Stimulated activated CD8-positive, alpha-beta memory T cell treated with anti-CD3 and anti-CD28 coated beads, Interleukin-15, amount 100 ng/mL, for 48 hours (primary cell): ENCODE measurements around the gene SOX15.
"Not testable (repeated sequence)": the region's sequence is repeated elsewhere in the genome, so short reads cannot be mapped to it uniquely, and the experiment has no call there.

ENCODE experiments used
- DNase-seq, 2 donors: peaks; one replicate each; pipeline ENCODE4 v3.0.0-alpha.2; 2020; ENCODE audit warnings: low read depth in 2 of 2

SOX15 gene

GRCh38 chr17:7589891-7590691 lies at the start of gene SOX15:
TSS of gene SOX15 (minus strand) at chr17:7590094. CDS start at chr17:7589676, 418 bp downstream.
- DNase-seq, result no peak

DNA sequence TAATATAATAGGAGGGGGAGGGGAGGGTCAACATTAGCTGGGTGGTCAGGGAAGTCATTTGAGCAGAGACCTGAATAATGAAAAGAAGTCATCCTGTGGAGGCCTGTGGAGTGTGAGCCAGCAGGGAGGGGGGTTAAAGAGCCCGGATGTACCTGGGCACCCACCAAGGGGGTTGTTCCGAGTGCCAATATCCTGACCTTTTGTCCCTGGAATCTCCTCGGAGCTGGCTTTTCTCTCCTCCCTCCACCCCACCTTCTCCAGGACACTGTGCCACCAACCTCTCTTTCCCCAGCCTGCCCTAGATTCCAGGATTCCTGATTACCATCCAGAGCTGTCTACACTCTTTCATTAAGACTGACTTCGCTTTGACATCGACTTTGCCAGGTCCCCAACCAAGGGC lies 46.3 kb upstream of the SOX15 start:
- no peak for DNase-seq

GRCh38 chr17:7634384-7634783 lies 44.5 kb upstream of the SOX15 start:
- DNase-seq, result no peak

GRCh38 chr17:7633093-7633492 lies 43.2 kb upstream of the SOX15 start:
- no peak for DNase-seq

DNA sequence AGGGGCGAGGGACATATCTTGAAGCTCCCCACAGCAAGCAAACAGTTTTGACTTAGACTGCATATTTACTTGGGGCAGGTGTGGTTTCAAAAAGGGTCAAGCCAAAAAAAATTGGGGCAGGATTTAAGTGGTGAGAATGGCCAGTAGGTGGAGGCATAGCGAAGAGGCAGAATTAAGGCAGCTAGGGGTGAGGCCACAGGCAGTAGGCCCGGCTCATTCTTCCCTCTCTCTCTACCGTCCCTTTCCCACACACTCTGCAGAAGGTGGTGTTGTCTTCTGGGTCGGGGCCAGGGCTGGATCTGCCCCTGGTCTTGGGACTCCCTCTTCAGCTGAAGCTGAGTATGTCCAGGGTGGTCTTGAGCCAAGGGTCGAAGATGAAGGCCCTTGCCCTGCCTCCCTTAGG lies 42.6 kb upstream of the SOX15 start:
- DNase-seq, result no peak

- DNase-seq, result no peak
These were observed 41.8 kb upstream of the SOX15 start for GRCh38 chr17:7631398-7632380.

- DNase-seq, result no peak
These were observed 40.2 kb upstream of the SOX15 start, which contains the start of gene SHBG for GRCh38 chr17:7629939-7630571. TSS of gene SHBG (plus strand) at chr17:7630135. CDS start at chr17:7630173, 38 bp downstream.

GRCh38 chr17:7627250-7628121 lies 37.6 kb upstream of the SOX15 start, which contains the start of gene SAT2:
TSS of gene SAT2 (minus strand) at chr17:7627821. CDS start at chr17:7627635, 186 bp downstream.
- DNase-seq, result peak; percentile 78 to 82

DNA sequence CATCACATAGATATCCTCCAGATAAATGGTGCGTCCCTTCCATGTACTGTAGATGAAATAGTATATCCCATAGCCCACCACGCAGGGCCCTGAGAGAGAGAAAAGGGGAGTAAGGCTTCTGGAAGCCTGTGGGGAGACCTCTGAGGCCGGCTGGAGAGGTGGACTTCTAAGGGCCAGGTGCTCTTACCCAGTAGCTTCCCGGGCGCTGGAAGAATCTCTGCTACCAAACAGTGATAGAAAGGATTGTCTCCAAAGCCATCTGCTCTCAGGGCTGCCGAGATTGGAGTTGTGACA lies 37.0 kb upstream of the SOX15 start:
- no peak for DNase-seq

DNA sequence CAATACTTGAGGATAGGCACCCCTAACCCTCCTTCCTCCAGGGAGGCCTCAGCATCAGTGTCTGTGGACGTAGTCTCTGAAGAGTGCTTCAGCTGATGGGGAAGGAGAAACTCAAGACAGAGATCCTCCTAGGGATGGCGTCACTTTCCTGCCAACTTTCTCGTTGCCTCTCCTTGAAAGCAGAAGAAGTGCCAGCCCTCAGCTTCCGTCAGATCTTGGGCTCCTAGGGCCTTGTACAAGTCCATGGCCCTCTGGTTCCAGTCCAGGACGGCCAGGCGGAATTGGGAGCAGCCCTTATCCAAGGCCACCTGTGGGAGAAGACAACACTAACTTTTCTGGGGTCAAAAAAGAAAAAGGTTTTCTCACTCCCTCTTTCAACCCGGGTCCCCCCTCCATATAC lies 36.4 kb upstream of the SOX15 start:
- DNase-seq, result no peak

DNA sequence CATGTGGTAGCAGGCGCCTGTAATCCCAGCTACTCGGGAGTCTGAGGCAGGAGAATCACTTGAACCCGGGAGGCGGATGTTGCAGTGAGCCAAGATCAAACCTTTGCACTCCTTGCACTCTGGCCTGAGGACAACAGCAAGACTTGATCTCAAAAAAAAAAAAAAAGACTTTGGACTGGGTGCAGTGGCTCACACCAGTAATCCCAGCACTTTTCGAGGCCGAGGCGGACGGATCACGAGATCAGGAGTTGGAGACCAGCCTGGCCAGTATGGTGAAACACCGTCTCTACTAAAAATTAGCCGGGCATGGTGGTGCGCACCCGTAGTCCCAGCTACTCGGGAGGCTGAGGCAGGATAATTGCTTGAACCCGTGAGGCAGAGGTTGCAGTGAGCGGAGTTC lies 35.9 kb upstream of the SOX15 start:
- DNase-seq, result not testable (repeated sequence)

GRCh38 chr17:7623661-7624060 lies 33.8 kb upstream of the SOX15 start:
- DNase-seq, result no peak

- DNase-seq, result no peak
These were observed 30.9 kb upstream of the SOX15 start for GRCh38 chr17:7620835-7621234.

DNA sequence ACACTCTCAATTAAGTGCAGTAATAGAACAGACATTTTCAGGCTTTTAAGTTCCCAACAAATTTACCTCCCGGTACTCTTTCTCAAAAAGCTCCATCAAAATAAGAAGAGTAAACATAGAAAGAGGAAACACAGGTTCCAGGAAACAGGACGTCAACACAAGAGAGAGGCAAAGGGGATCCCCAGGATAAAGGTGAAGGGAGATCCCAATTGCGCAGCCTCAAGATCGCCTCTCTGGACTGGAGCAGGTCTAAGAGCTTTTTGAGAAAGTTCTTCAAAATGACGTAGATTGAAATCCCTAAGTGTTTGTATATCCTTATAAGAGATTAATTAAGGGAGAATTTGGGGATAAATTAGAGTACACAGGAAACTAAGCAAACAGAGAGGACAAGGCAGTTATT lies 28.7 kb upstream of the SOX15 start:
- DNase-seq, result no peak

- DNase-seq, result no peak
These were observed 25.4 kb upstream of the SOX15 start for GRCh38 chr17:7615265-7615747.

DNA sequence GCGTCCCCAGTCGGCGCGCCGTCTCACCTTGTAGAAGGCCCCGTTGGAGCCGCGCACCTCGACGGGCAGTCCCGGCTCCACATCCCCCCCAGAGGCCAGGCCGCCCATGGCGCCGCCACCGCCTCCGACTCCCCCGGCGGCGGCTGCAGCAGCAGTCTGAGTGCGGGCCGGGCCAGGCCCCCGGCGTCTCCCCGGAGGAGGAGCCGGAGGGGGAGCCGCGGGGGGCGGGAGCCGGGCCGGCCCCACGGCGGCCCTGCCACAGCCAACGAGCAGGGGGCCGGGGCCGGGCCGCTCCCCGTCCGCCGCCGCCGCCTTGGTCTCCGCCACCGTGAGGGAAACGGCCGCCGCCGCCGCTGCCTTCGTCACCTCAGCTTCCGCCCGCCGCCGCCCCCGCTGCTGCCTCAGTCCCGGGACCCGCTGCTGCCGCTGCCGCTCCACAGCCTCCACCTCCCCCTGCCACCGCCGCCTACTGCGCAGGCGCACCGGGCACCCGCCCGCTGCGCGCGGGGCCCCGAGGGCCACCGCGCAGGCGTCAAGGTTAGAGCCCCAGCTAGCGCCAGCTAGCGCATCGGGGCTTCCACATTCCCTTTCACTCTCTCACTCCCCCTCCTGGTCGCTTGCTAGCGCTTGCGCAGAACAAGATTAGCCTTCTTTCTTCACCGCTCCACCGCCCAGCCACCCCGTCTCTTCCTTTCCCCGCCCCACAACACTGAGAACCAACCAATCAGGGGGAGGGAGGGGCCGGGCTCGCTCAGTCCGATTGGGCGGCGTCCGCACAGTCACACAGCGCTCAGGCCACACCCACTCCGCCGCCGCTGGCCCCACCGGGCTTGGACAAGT lies 24.8 kb upstream of the SOX15 start, which contains the start of gene FXR2:
Gene FXR2 (minus strand): TSS at position 473 of the 840 bp plus-strand sequence. CDS start 365 bp downstream, at position 108.
- DNase-seq, result peak; percentile 99 to 100

DNA sequence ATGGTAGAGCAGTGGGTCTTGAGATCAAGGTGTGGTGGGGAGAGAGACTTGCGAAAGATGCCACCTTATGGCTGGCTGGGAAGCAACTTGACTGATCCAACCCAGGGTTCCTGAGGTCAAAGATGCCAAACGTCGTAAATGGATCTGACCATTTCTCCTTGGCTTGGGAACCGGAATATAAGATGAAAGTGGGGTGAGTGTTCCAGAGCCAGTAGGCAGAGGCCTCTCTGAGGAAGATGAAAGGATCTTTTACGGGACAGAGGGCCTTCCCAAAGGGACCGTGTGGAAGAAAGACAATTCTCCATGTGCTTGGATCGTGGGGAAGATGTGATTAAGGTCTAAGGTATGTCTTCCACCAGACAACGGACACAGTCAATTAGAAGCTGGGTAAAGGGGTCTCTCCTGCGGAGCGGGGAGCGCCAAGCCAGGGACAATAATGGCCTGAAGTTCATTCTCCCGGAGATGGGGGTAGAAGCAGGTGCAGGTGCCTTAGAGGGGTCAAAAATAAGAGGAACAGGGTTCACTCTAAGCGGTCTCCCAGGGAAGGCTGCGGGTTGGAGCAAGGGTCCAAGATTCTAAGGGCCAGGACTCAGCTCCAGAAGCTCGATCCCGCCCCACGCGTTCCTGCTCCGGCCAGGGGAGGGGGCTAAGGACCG lies 24.0 kb upstream of the SOX15 start:
- no peak for DNase-seq

DNA sequence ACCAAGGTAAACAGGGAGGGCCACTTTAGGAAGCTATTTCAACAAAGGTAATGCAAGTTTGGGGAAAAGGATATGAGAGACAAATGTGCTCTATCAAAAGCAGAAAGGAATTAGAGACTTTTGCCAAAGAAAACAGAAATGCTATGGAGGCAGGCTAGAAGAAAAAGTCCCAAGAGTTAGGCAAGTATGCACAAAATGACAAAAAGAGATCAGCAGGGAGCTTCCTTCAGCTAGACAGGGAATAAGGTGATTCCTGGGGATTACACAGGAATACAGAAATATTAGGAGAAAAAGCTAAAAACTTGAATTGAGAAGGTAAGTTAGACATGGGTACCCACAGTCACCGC lies 22.4 kb upstream of the SOX15 start:
- no peak for DNase-seq

GRCh38 chr17:7611635-7612293 lies 21.9 kb upstream of the SOX15 start:
- no peak for DNase-seq
